Stomach (tissue), 4 donors: Measurements from ENCODE around the gene HLA-DPA1.

Source experiments
- EP300 ChIP-seq: sonication (generic); formaldehyde crosslinking; IDR thresholded peaks from one replicate; pipeline ENCODE4 v1.6.1; 2017; ENCODE audit warnings: antibody characterized with exemption
- POLR2A ChIP-seq, 4 donors: fragments of 450-650 bp; IDR thresholded peaks; one replicate each; pipeline ENCODE4 v1.6.1; 2016; ENCODE audit warnings: antibody characterized with exemption in 4 of 4, control low read depth in 2 of 4, mild to moderate bottlenecking in 1 of 4, moderate library complexity in 1 of 4
- TF ChIP-seq, protein P1 (sequence below), 7 experiments: fragments of 450-650 bp in 4 of 7; fragments of 200-600 bp in 3 of 7; sonication (generic) in 3 of 7; IDR thresholded peaks; one replicate each; pipeline ENCODE4 v1.5.1; 2016 to 2019; ENCODE audit warnings: antibody characterized with exemption in 7 of 7, control low read depth in 2 of 7, mild to moderate bottlenecking in 1 of 7

DNA sequence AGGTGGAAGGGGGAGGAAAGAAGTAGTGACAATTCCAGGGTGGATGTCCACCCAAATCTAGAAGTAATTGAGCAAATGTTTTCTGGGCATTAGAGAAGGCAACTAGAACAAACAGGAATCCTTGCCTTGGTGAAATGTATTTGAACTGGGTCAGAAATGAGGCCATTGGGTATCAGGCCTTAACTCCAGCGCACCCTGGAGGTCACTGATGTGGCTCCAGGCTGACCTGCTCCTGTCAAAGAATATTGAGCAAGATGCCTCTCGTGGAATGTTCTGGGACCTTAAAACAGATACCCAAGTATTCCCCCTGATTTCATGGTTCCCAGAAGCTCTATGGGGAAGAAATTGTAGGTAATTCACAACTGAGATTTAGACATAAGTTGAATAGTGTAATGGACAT lies 9.3 kb upstream of the HLA-DPA1 start:
- TF ChIP-seq, protein P1, sequence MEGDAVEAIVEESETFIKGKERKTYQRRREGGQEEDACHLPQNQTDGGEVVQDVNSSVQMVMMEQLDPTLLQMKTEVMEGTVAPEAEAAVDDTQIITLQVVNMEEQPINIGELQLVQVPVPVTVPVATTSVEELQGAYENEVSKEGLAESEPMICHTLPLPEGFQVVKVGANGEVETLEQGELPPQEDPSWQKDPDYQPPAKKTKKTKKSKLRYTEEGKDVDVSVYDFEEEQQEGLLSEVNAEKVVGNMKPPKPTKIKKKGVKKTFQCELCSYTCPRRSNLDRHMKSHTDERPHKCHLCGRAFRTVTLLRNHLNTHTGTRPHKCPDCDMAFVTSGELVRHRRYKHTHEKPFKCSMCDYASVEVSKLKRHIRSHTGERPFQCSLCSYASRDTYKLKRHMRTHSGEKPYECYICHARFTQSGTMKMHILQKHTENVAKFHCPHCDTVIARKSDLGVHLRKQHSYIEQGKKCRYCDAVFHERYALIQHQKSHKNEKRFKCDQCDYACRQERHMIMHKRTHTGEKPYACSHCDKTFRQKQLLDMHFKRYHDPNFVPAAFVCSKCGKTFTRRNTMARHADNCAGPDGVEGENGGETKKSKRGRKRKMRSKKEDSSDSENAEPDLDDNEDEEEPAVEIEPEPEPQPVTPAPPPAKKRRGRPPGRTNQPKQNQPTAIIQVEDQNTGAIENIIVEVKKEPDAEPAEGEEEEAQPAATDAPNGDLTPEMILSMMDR (IDR thresholded peaks at IDR 0.05): peak in 5 of 7 experiments; percentile 43 to 91 (median 53)
- TF ChIP-seq POLR2A (IDR thresholded peaks at IDR 0.05) (no peak), EP300 (no peak)
